Spinal cord (tissue), 10 donors: Measurements from ENCODE around the gene CPB1. TPM values are rescaled to one million over a fixed set of nuclear protein-coding genes. Genes with fewer than 3 reads are reported as not detected.

Experiments used
- DNase-seq, 6 donors: peaks; one replicate each; pipeline versions ENCODE4 v3.0.0 to v3.0.0-alpha.2; 2013 to 2015; ENCODE audit warnings: low spot score in 6 of 6, low read depth in 4 of 6
- H3K27ac ChIP-seq: one replicate; pipeline ENCODE4 v1.5.1; 2013; ENCODE audit warnings: low read depth, low read length, control low read depth
- H3K27me3 ChIP-seq: one replicate; pipeline ENCODE4 v1.6.1; 2013; ENCODE audit warnings: low read length; ENCODE audit not compliant: control insufficient read depth, insufficient read depth
- H3K36me3 ChIP-seq: one replicate; pipeline ENCODE4 v1.6.1; 2013; ENCODE audit warnings: low read length; ENCODE audit not compliant: control insufficient read depth, insufficient read depth
- H3K4me1 ChIP-seq: one replicate; pipeline ENCODE4 v1.6.1; 2013; ENCODE audit warnings: low read length; ENCODE audit not compliant: control insufficient read depth, insufficient read depth
- H3K4me3 ChIP-seq: one replicate; pipeline ENCODE4 v1.5.1; 2013; ENCODE audit warnings: low read depth, low read length, control low read depth
- H3K9me3 ChIP-seq: one replicate; pipeline ENCODE4 v1.6.1; 2013; ENCODE audit warnings: low read length; ENCODE audit not compliant: control insufficient read depth, insufficient read depth
- WGBS: methylation state at CpG from one replicate; pipeline ENCODE4 v1.1.5; 2013; ENCODE audit warnings: missing lambda C conversion rate; ENCODE audit not compliant: insufficient coverage; 5-methylcytosine and 5-hydroxymethylcytosine counted together
- polyA plus RNA-seq, 2 donors: library from polyadenylated mRNA; unstranded; fragments of 120-200 nt; gene quantifications; one replicate each; pipeline ENCODE4 v1.2.1, GENCODE V29; 2013; ENCODE audit not compliant: insufficient read length in 2 of 2
- total RNA-seq, 2 donors: library from RNA; depleted of rRNA in 1 of 2; stranded (reverse); fragments of 120-200 nt in 1 of 2; fragments of >200 nt in 1 of 2; gene quantifications; one replicate each; pipeline versions ENCODE4 v1.2.3 to v1.2.4, GENCODE V29; 2013 to 2014
- donor health status: healthy.

CPB1 gene
- total and polyA plus RNA-seq, 4 donors = 0.17 to 0.30 (median 0.19) TPM; not detected in 1

DNA sequence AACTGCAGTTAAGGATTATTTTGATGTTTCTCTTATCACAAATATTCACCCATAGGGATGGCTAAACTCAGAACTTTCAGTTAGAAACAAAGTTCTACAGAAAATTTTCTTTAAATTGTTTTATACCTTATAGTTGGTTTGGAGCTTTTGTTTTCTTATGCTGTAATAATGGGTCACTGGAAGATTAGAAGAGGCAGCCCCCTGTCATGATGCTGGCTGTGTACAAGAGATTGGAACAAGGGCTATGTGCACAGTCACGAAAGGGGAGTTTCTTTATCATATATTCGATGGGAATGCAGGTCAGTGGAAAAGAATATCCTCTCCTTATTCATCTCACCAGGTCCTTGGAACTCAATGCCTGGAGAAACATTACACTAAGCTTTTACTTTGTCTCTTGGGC, 25.5 kb downstream of the CPB1 start:
- no peak overlapping the region for H3K4me3 ChIP-seq
- no peak overlapping the region for H3K27ac ChIP-seq
- no peaks in the 10 kb centered on the region for H3K9me3 ChIP-seq
- no peak for DNase-seq
- no CpG with 5 or more reads among the region's 2 CpGs for WGBS
- no peaks in the 10 kb centered on the region for H3K4me1 ChIP-seq
- no peaks in the 10 kb centered on the region for H3K27me3 ChIP-seq
- H3K36me3 ChIP-seq = no peaks in the 10 kb centered on the region

DNA sequence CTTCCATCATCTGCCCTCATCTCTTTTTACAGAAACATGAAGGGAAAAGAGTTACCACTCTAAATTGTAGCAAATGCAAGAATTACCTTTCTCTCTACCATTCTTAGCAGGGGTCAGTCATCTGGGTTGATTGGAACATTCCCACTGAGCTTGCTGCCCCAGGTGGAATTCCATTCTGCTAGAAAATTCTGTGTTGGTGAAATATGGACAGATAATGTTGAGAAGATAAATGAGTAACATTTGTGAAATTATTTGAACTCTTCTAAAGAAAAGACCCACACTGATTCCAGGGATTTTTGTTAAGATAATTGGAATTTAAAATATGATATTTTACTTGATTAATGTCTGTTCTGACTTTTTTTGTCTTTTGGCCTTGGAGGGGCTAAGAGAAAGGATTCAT, 26.4 kb downstream of the CPB1 start:
- Histone ChIP-seq H3K27me3 (no peaks in the 10 kb centered on the region), H3K36me3 (no peaks in the 10 kb centered on the region), H3K27ac (no peak overlapping the region), H3K4me1 (no peaks in the 10 kb centered on the region), H3K4me3 (no peak overlapping the region), H3K9me3 (no peaks in the 10 kb centered on the region)
- DNase-seq = no peak

DNA sequence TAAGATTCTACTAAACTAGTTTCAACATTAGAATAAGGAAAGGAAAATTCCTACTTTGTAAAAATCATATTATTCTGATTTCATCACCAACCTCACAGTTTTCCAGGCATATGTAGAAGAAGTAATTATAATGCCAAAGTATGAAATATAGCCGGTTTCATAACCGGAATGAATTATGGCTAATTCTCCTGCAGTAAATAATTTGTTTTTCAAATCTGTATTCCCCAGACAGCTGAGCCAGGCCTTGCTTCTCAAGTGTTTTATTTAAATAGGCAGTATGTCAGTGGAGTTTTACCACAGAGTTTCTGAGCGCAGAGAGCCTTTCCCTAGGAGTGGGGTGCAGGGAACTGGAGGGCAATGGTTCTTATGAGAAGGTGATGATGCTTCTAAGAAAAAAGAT, 28.8 kb downstream of the CPB1 start:
- no peaks in the 10 kb centered on the region for H3K4me1 ChIP-seq
- no peak overlapping the region for H3K27ac ChIP-seq
- whole genome bisulfite sequencing = no CpG with 5 or more reads among the region's 3 CpGs
- no peaks in the 10 kb centered on the region for H3K9me3 ChIP-seq
- DNase-seq = peak in 2 of 6 donors; percentile 11 to 14
- H3K27me3 ChIP-seq = no peaks in the 10 kb centered on the region
- no peaks in the 10 kb centered on the region for H3K36me3 ChIP-seq
- no peak overlapping the region for H3K4me3 ChIP-seq

DNA sequence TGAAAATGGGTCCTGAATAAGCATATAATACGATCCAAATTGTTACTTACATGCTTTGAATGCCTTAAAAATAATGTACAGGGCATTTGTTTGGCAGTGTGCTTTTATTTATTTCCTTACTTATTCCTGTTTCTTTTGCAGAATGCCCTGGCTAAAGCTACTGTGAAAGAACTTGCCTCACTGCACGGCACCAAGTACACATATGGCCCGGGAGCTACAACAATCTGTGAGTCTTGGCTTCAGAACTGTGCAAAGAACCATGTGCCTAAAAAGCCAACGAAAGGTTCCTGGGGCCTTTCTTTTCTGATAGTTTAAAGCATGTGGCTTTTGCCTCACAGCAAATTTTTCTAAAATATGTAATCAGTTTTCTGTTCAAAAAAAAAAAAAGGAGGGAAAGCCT, 29.7 kb downstream of the CPB1 start:
- Histone ChIP-seq H3K36me3 (no peaks in the 10 kb centered on the region), H3K27ac (no peak overlapping the region), H3K27me3 (no peaks in the 10 kb centered on the region), H3K4me3 (no peak overlapping the region), H3K9me3 (no peaks in the 10 kb centered on the region), H3K4me1 (no peaks in the 10 kb centered on the region)
- 66% methylated on average over 2 of the region's 4 CpGs for WGBS
- DNase-seq = peak in 1 of 6 donors; percentile 71

DNA sequence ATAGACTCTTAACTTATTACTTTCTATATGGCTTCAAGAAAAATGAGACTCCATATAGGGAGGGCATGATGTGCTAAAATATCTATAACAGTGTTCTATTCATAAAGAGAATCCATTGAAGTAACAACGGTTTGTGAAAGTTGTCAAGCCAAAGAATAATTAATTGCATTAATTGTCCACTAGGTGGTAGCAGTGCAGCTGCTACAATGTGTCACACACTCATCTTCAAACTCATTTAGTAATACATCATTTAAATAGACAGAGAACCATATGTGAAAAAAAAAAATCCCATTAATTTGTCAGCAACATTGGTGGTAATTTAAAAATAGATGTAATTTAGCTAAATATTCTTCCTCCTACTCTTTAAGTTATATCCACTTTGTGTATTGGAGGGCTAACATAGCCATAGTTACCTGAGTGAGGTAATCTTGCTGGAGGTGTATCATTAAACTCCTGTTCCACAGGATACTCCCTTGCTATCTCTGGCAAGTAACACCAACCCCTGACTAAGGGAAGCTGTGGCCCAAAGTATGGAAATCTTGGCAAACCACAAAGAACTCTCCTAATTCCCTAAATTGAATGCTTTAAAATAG, 33.8 kb downstream of the CPB1 start:
- H3K27ac ChIP-seq = no peak overlapping the region
- no CpG with 5 or more reads among the region's 1 CpG for WGBS
- no peaks in the 10 kb centered on the region for H3K36me3 ChIP-seq
- peak in 2 of 6 donors; percentile 37 to 38 for DNase-seq
- no peaks in the 10 kb centered on the region for H3K4me1 ChIP-seq
- H3K4me3 ChIP-seq = no peak overlapping the region
- H3K27me3 ChIP-seq = no peaks in the 10 kb centered on the region
- H3K9me3 ChIP-seq = no peaks in the 10 kb centered on the region

GRCh38 chr3:148863297-148863696, 35.7 kb downstream of the CPB1 start:
- Histone ChIP-seq H3K27me3 (no peaks in the 10 kb centered on the region), H3K4me3 (no peak overlapping the region), H3K27ac (no peak overlapping the region), H3K9me3 (no peaks in the 10 kb centered on the region), H3K36me3 (no peaks in the 10 kb centered on the region), H3K4me1 (no peaks in the 10 kb centered on the region)
- WGBS = 85% methylated on average over 4 of the region's 4 CpGs
- DNase-seq = no peak

GRCh38 chr3:148863814-148864213, 36.2 kb downstream of the CPB1 start:
- no peak overlapping the region for H3K27ac ChIP-seq
- no peaks in the 10 kb centered on the region for H3K4me1 ChIP-seq
- H3K9me3 ChIP-seq = no peaks in the 10 kb centered on the region
- WGBS = no CpG with 5 or more reads among the region's 5 CpGs
- DNase-seq = no peak
- H3K27me3 ChIP-seq = no peaks in the 10 kb centered on the region
- H3K36me3 ChIP-seq = no peaks in the 10 kb centered on the region
- no peak overlapping the region for H3K4me3 ChIP-seq

- H3K27ac ChIP-seq = no peak within 1 kb of the TSS
- H3K27me3 ChIP-seq = no peaks in the 10 kb centered on the region
- no peaks in the 10 kb centered on the region for H3K4me1 ChIP-seq
- no peaks in the 10 kb centered on the region for H3K36me3 ChIP-seq
- no peak within 1 kb of the TSS for H3K4me3 ChIP-seq
- WGBS = no CpG with 5 or more reads among the region's 1 CpG
- H3K9me3 ChIP-seq = no peaks in the 10 kb centered on the region
- DNase-seq = no peak
Measured at GRCh38 chr3:148865049-148865448, 37.4 kb downstream of the CPB1 start, which contains the start of gene CPA3. Gene CPA3, plus strand, starts transcription at chr3:148865296. Its CDS starts 12 bp downstream, at chr3:148865308.

- WGBS = 100% methylated on average over 1 of the region's 4 CpGs
- H3K36me3 ChIP-seq = no peaks in the 10 kb centered on the region
- no peak for DNase-seq
Measured at GRCh38 chr3:148866261-148866660, 38.6 kb downstream of the CPB1 start.

DNA sequence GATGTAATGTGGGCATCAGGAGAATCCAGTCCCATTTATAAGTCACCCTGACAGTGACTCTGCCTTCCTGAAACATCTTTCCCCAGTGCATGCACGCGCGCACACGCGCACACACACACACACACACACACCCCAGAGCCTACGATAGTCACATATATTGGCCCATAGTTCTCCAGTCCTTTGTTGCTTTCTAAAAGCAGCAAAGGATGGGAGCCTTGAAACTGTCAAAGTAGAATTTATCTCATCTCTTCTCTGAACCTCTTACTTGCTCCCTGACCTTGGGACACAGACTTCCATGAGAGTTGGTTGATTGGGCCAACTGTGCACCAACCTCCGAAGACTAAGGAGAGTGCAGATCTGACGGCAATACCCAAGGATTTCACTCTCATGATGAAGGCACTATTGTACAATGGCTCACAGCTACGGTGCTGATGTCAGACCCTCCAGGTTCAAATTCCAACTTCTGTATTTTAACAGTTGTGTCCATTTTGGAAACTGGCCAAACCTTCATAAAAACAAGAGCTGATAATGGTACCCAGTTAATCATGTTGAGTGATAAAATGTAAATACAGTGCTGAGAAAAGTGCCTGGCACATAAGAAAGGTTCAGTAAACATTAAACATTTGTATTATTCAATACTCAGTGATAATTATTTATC, 45.8 kb downstream of the CPB1 start:
- Histone ChIP-seq H3K4me3 (no peak overlapping the region), H3K4me1 (no peaks in the 10 kb centered on the region), H3K27me3 (no peaks in the 10 kb centered on the region), H3K27ac (no peak overlapping the region), H3K36me3 (no peaks in the 10 kb centered on the region), H3K9me3 (no peaks in the 10 kb centered on the region)
- no peak for DNase-seq
- WGBS = 86% methylated on average over 7 of the region's 9 CpGs

More at GRCh38 chr3:148866261-148866660, 38.6 kb downstream of the CPB1 start:
- no peak overlapping the region for H3K4me3 ChIP-seq
- H3K27me3 ChIP-seq = no peaks in the 10 kb centered on the region
- no peaks in the 10 kb centered on the region for H3K4me1 ChIP-seq
- no peak overlapping the region for H3K27ac ChIP-seq
- no peaks in the 10 kb centered on the region for H3K9me3 ChIP-seq
